Esophagus squamous epithelium (tissue), 5 donors: ENCODE measurements around the gene NPR1. TPM values are rescaled to one million over a fixed set of nuclear protein-coding genes. Genes with fewer than 3 reads are reported as not detected.
"Not testable (repeated sequence)": the region's sequence is repeated elsewhere in the genome, so short reads cannot be mapped to it uniquely, and the experiment has no call there.

Source experiments
- DNase-seq: peaks from one replicate; lab custom pipeline; 2025; lab: John Stamatoyannopoulos, UW
- H3K27ac ChIP-seq, 4 donors: fragments of 200-600 bp; sonication (generic); one replicate each; pipeline ENCODE4 v1.5.1; 2016 to 2019; ENCODE audit warnings: mild to moderate bottlenecking in 1 of 4
- H3K27me3 ChIP-seq, 4 donors: fragments of 200-600 bp; sonication (generic); 1 replicate in 3 of 4; 2 replicates in 1 of 4; pipeline versions ENCODE4 v1.5.1 to v1.6.0; 2017 to 2021; ENCODE audit warnings: antibody characterized with exemption in 1 of 4
- H3K36me3 ChIP-seq, 3 donors: fragments of 200-600 bp; sonication (generic); one replicate each; pipeline ENCODE4 v1.5.1; 2016 to 2019
- H3K4me1 ChIP-seq, 3 donors: fragments of 200-600 bp; sonication (generic); one replicate each; pipeline ENCODE4 v1.5.1; 2017 to 2019
- H3K4me3 ChIP-seq, 4 donors: fragments of 200-600 bp; sonication (generic); 1 replicate in 3 of 4; 2 replicates in 1 of 4; pipeline ENCODE4 v1.5.1; 2016 to 2019; ENCODE audit warnings: mild to moderate bottlenecking in 2 of 4, moderate library complexity in 1 of 4
- H3K9me3 ChIP-seq, 3 donors: fragments of 200-600 bp; sonication (generic); one replicate each; pipeline ENCODE4 v1.5.1; 2016 to 2019
- CTCF ChIP-seq, 6 experiments: fragments of 450-650 bp in 4 of 6; fragments of 200-600 bp in 2 of 6; sonication (generic) in 2 of 6; IDR thresholded peaks; one replicate each; pipeline ENCODE4 v1.5.1; 2016 to 2019; ENCODE audit warnings: antibody characterized with exemption in 6 of 6, mild to moderate bottlenecking in 4 of 6, moderate library complexity in 4 of 6
- POLR2A ChIP-seq, 4 donors: fragments of 450-650 bp; IDR thresholded peaks; one replicate each; pipeline ENCODE4 v1.6.1; 2017; ENCODE audit warnings: antibody characterized with exemption in 4 of 4, mild to moderate bottlenecking in 4 of 4, moderate library complexity in 3 of 4
- WGBS, 2 donors: methylation state at CpG; one replicate each; pipeline ENCODE4 v1.1.5; 2018; 5-methylcytosine and 5-hydroxymethylcytosine counted together
- intact Hi-C: fragments of 100-400 bp; cut with DNase I; formaldehyde crosslinking; loops from one replicate; pipeline ENCODE4 v1.15.0; 2022
- total RNA-seq, 4 donors: library from RNA; depleted of rRNA; stranded (reverse); fragments of >200 nt; gene quantifications; one replicate each; pipeline ENCODE4 v1.1.0, GENCODE V29; 2016
- donor health status: DM: yes; HTN: yes; CAD: no.

NPR1 gene
- total RNA-seq, 4 donors from 2014 or later = 1.8 to 15.6 (median 6.4) TPM

- Histone ChIP-seq H3K36me3 (peaks cover 22 to 78% (median 52%) of the 10 kb centered on the region in 3 donors), H3K4me3 (no peak overlapping the region), H3K4me1 (peaks cover 16 to 51% (median 25%) of the 10 kb centered on the region in 3 donors), H3K27me3 (no peaks in the 10 kb centered on the region), H3K9me3 (no peaks in the 10 kb centered on the region), H3K27ac (no peak overlapping the region)
- no peak for DNase-seq
- intact Hi-C loops = no loop called here
- TF ChIP-seq POLR2A (IDR thresholded peaks at IDR 0.05) (no peak), CTCF (IDR thresholded peaks at IDR 0.05) (no peak)
- 65 to 86% methylated on average over 6 of the region's 6 CpGs for WGBS, 2 donors
These were observed 40.2 kb upstream of the NPR1 start for GRCh38 chr1:153638261-153638660.

GRCh38 chr1:153639280-153639679 is 39.2 kb upstream of the NPR1 start:
- peaks cover 22 to 88% (median 61%) of the 10 kb centered on the region in 3 donors for H3K36me3 ChIP-seq
- TF ChIP-seq CTCF (IDR thresholded peaks at IDR 0.05) (no peak), POLR2A (IDR thresholded peaks at IDR 0.05) (no peak)
- H3K4me1 ChIP-seq = peaks cover 13 to 54% (median 21%) of the 10 kb centered on the region in 3 donors

GRCh38 chr1:153640213-153640612 is 38.3 kb upstream of the NPR1 start:
- peaks cover 29 to 98% (median 61%) of the 10 kb centered on the region in 3 donors for H3K36me3 ChIP-seq

More at GRCh38 chr1:153639280-153639679, 39.2 kb upstream of the NPR1 start:
- no peaks in the 10 kb centered on the region for H3K9me3 ChIP-seq
- DNase-seq = no peak
- H3K4me3 ChIP-seq = no peak overlapping the region
- intact Hi-C loops = no loop called here
- no peak overlapping the region for H3K27ac ChIP-seq
- WGBS, 2 donors = 63 to 73% methylated on average over 3 of the region's 3 CpGs
- H3K27me3 ChIP-seq = no peaks in the 10 kb centered on the region

GRCh38 chr1:153640861-153641260 is 37.6 kb upstream of the NPR1 start:
- Histone ChIP-seq H3K27me3 (no peaks in the 10 kb centered on the region), H3K27ac (no peak overlapping the region), H3K36me3 (peaks cover 36 to 100% (median 63%) of the 10 kb centered on the region in 3 donors), H3K4me1 (peaks cover 3 to 41% (median 13%) of the 10 kb centered on the region in 3 donors), H3K9me3 (no peaks in the 10 kb centered on the region), H3K4me3 (no peak overlapping the region)
- no peak for DNase-seq
- intact Hi-C loops = no loop called here
- 61 to 66% methylated on average over 6 of the region's 6 CpGs for WGBS, 2 donors
- TF ChIP-seq CTCF (IDR thresholded peaks at IDR 0.05) (no peak), POLR2A (IDR thresholded peaks at IDR 0.05) (no peak)

More at GRCh38 chr1:153640213-153640612, 38.3 kb upstream of the NPR1 start:
- H3K4me1 ChIP-seq = peaks cover 9 to 47% (median 20%) of the 10 kb centered on the region in 3 donors
- H3K4me3 ChIP-seq, H3K9me3 ChIP-seq, H3K27ac ChIP-seq, H3K27me3 ChIP-seq, DNase-seq, intact Hi-C loops: not testable (repeated sequence)
- WGBS, 2 donors = 95% methylated on average over 5 of the region's 5 CpGs

- H3K4me1 ChIP-seq = peaks cover 0 to 33% (median under 1%) of the 10 kb centered on the region in 3 donors
- no peaks in the 10 kb centered on the region for H3K9me3 ChIP-seq
- H3K27ac ChIP-seq = no peak overlapping the region
- no peaks in the 10 kb centered on the region for H3K27me3 ChIP-seq
- TF ChIP-seq CTCF (IDR thresholded peaks at IDR 0.05) (no peak), POLR2A (IDR thresholded peaks at IDR 0.05) (no peak)
- no peak overlapping the region for H3K4me3 ChIP-seq
- peaks cover 36 to 100% (median 65%) of the 10 kb centered on the region in 3 donors for H3K36me3 ChIP-seq
- DNase-seq = no peak
- intact Hi-C loops = no loop called here
- WGBS, 2 donors = 80 to 84% methylated on average over 6 to 11 of the region's 11 CpGs
These were observed 36.3 kb upstream of the NPR1 start for GRCh38 chr1:153642161-153642560.
